ENCODE results near the gene TEN1. TPM values are rescaled to one million over a fixed set of nuclear protein-coding genes. Genes with fewer than 3 reads are reported as not detected.
A peak's percentile ranks its signal among the peaks of the same experiment; 100 is the strongest.

The TEN1 gene
- polyA plus RNA-seq, 12 donors, result 8.5 to 21.1 (median 13.1) TPM; not detected in 1

GRCh38 chr17:76004750-76005262, 25.8 kb downstream of the TEN1 start:
- DNase-seq, result no peak

- DNase-seq, result peak; percentile 78
These were observed 26.5 kb downstream of the TEN1 start for GRCh38 chr17:76005263-76006149.

GRCh38 chr17:76007131-76007849, 28.2 kb downstream of the TEN1 start:
- no peak for DNase-seq

- no peak for DNase-seq
These were observed 28.8 kb downstream of the TEN1 start for GRCh38 chr17:76007850-76008165.

- no peak for DNase-seq
These were observed 29.2 kb downstream of the TEN1 start for GRCh38 chr17:76008208-76008607.

DNA sequence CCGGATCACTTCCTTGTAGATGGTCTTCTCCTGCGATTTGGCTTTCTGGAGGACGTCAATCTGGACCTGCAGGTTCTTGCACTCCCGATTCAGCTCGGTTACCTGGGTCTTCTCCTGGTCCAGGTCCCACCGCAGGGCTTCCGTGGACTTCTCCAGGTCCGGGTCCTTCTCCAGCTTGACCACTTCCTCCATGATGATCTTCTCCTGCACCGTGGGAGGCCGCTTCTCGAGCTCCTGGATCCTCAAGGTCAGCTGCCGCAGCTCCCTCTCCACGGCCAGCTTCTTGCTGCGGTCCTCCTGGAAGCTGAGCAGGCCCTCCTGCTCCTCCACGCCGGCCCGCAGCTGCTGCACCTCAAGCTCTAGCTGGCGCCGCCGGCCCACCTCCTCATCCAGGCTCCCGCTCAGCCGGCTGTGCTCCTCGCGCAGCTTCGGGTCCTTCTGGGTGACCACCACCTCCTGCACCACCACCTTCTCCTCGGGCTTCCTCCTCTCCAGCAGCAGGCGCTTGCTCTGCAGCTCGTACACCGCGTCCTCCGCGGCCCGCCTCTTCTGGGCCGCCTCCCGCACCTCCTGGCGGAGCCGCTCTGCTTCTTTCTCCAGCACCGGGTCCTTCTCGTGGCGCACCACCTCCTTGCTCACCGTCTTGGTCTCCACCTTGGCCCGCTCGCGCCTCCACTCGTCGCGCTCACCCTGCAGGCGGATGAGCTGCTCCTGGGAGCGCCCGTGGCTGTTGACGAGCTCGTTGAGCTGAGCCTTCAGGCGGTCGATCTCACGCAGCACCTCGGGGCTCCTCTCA, 29.8 kb downstream of the TEN1 start:
- DNase-seq, result no peak

- no peak for DNase-seq
These were observed 30.4 kb downstream of the TEN1 start for GRCh38 chr17:76009447-76009846.

GRCh38 chr17:76009969-76010661, 31.1 kb downstream of the TEN1 start:
- DNase-seq, result no peak

DNA sequence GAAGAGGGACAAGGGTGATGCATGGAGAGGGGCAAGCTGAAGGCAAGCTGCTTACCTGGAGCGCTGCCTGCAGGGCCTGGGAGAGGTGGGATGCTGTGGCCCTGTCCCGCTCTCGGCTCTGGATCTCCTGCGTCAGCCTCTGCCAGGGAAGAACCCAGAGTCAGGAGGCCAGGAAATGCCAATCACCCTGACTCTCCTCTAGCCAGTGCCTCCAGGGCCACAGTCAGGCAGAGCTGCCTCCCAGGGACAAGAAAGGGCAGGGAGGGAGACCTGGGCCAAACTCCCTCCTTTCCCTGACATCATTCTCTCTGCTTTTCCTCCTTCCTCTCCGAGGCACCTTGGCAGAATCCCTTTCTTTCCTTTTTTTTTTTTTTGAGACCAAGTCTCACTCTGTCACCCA, 32.9 kb downstream of the TEN1 start:
- no peak for DNase-seq

GRCh38 chr17:76013377-76013932, 34.4 kb downstream of the TEN1 start:
- no peak for DNase-seq

- peak; percentile 59 for DNase-seq
These were observed 35.3 kb downstream of the TEN1 start for GRCh38 chr17:76014100-76014924.

GRCh38 chr17:76014925-76015261, 35.9 kb downstream of the TEN1 start:
- DNase-seq, result no peak

GRCh38 chr17:76017481-76018339, 38.7 kb downstream of the TEN1 start:
- no peak for DNase-seq

- DNase-seq, result no peak
These were observed 39.3 kb downstream of the TEN1 start for GRCh38 chr17:76018340-76018680.

- DNase-seq, result no peak
These were observed 39.8 kb downstream of the TEN1 start for GRCh38 chr17:76018801-76019200.

DNA sequence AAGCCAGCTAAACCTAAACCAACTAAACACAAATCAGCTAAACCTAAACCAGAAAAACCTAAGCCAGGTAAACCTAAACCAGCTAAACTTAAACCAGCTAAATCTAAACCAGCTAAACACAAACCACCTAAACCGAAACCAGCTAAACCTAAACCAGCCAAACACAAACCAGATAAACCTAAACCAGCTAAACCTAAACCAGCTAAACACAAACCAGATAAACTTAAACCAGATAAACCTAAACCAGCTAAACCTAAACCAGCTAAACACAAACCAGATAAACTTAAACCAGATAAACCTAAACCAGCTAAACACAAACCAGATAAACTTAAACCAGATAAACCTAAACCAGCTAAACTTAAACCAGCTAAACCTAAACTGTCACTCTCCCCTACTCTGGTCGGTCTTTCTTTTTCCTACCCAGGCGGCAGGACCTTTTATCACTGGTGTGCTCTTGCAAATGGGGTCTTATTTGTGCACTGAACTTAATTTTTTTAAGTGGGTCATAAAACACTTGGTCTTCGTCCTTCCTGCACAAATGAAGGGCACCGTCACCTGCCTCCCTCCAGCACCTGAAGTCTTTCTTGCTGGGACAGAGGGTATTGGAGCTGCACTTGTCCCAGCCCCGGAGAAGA, 40.9 kb downstream of the TEN1 start:
- DNase-seq, result no peak

DNA sequence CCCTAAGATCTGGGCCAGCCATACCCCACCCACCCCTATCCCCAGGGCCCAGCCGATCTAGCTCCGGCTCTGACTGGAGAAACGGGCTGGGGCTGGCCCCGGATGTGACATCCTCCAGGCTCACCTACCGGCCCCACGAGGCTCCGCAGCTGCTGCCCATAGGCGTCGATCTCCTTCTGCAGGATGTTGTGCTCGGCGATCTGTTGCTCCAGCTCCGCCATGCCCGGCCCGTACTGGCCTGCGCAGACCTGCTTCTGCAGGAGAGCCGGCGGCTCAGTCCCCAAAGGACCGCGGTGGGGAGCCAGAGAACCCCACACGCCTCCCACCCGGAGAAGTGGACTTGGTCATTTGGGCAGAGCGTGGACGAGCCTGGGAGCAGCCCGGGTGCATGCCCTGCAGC, 43.2 kb downstream of the TEN1 start:
- DNase-seq, result no peak

DNA sequence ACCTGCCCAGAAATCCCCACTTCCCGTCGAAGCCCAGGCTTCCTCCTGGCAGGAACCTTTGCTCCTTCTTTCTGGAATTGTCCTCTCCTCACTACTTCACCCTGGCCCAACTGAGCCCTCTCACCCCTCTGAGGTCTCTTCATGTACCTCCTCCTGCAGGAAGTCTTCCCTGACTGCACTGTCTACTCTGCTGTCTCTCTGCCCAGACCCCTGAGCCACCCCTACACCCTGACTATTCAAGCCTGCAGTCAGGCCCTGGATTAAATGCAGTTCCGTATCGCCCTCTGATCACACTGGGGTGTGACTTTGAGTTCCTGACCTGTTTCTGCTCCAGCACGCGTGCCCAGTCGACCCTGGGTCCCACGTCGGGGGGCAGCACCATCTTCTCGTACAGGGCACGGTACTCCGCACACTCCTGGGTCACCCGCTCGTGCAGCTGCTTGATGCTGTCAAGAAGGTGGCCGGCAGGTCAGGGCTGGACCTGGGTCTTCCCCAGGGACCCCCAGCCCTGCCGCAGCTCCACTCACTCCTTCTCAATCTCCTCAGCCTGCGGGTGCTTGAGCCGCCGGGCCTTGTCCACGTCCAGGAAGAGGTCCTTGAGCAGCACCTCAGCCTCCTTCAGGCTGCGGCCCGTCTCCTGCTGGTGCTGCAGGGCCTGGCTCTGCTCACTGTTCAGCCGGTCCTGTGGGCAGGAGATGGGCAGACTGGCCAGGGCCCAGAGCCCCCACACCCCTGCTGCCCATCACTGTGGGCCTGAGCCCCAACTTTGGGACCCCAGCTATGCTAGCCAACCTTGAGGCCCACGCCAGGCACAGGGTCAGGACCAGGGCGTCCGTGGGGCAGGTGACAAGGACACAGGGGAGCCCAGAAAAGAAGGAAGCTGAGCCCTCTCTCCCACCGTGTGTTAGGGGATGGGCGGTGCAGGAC, 44.2 kb downstream of the TEN1 start:
- DNase-seq, result no peak
